Osteocyte (in vitro differentiated cells): Measurements from ENCODE around the gene MRPL38. TPM values are rescaled to one million over a fixed set of nuclear protein-coding genes. Genes with fewer than 3 reads are reported as not detected.
"Not testable (repeated sequence)": the region's sequence is repeated elsewhere in the genome, so short reads cannot be mapped to it uniquely, and the experiment has no call there.

Source experiments
- DNase-seq: peaks from one replicate; pipeline ENCODE4 v3.0.0; 2021; ENCODE audit warnings: mixed read lengths; ENCODE audit not compliant: unreplicated experiment; ENCODE audit errors: extremely low spot score
- H3K27ac Mint-ChIP-seq: one replicate; pipeline ENCODE4 v1.8.0; 2021; ENCODE audit warnings: mild to moderate bottlenecking, mixed read lengths; ENCODE audit not compliant: unreplicated experiment
- H3K27me3 Mint-ChIP-seq: one replicate; pipeline ENCODE4 v1.8.0; 2021; ENCODE audit warnings: mixed read lengths; ENCODE audit not compliant: unreplicated experiment
- H3K36me3 Mint-ChIP-seq: one replicate; pipeline ENCODE4 v1.8.0; 2021; ENCODE audit warnings: mixed read lengths; ENCODE audit not compliant: unreplicated experiment
- H3K4me1 Mint-ChIP-seq: one replicate; pipeline ENCODE4 v1.8.0; 2021; ENCODE audit warnings: mixed read lengths; ENCODE audit not compliant: unreplicated experiment
- H3K4me3 Mint-ChIP-seq: one replicate; pipeline ENCODE4 v1.8.0; 2021; ENCODE audit warnings: mild to moderate bottlenecking, moderate library complexity, mixed read lengths; ENCODE audit not compliant: unreplicated experiment
- H3K9me3 Mint-ChIP-seq: one replicate; pipeline ENCODE4 v1.8.0; 2021; ENCODE audit warnings: mixed read lengths; ENCODE audit not compliant: unreplicated experiment
- total RNA-seq: library from RNA; stranded (reverse); gene quantifications from 2 replicates; pipeline ENCODE4 v1.2.1, GENCODE V29; 2021
- TF ChIP-seq, protein P1 (sequence below): fragments of 200-600 bp; sonication (generic); IDR thresholded peaks from 2 replicates; pipeline ENCODE4 v1.5.0; 2021; ENCODE audit warnings: antibody characterized with exemption, mild to moderate bottlenecking, moderate library complexity

Gene MRPL38
- total RNA-seq, 1 donor from 2014 or later, result 73.6 TPM

- TF ChIP-seq, protein P1, sequence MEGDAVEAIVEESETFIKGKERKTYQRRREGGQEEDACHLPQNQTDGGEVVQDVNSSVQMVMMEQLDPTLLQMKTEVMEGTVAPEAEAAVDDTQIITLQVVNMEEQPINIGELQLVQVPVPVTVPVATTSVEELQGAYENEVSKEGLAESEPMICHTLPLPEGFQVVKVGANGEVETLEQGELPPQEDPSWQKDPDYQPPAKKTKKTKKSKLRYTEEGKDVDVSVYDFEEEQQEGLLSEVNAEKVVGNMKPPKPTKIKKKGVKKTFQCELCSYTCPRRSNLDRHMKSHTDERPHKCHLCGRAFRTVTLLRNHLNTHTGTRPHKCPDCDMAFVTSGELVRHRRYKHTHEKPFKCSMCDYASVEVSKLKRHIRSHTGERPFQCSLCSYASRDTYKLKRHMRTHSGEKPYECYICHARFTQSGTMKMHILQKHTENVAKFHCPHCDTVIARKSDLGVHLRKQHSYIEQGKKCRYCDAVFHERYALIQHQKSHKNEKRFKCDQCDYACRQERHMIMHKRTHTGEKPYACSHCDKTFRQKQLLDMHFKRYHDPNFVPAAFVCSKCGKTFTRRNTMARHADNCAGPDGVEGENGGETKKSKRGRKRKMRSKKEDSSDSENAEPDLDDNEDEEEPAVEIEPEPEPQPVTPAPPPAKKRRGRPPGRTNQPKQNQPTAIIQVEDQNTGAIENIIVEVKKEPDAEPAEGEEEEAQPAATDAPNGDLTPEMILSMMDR, result no peak
- Mint-ChIP-seq H3K4me3 (no peak overlapping the region), H3K4me1 (peaks cover 73% of the 10 kb centered on the region), H3K27ac (peak overlapping the region; percentile 99), H3K36me3 (peaks cover 2% of the 10 kb centered on the region), H3K9me3 (no peaks in the 10 kb centered on the region), H3K27me3 (no peaks in the 10 kb centered on the region)
- DNase-seq, result no peak
Observed at GRCh38 chr17:75874323-75875181, 30.1 kb downstream of the MRPL38 start.

DNA sequence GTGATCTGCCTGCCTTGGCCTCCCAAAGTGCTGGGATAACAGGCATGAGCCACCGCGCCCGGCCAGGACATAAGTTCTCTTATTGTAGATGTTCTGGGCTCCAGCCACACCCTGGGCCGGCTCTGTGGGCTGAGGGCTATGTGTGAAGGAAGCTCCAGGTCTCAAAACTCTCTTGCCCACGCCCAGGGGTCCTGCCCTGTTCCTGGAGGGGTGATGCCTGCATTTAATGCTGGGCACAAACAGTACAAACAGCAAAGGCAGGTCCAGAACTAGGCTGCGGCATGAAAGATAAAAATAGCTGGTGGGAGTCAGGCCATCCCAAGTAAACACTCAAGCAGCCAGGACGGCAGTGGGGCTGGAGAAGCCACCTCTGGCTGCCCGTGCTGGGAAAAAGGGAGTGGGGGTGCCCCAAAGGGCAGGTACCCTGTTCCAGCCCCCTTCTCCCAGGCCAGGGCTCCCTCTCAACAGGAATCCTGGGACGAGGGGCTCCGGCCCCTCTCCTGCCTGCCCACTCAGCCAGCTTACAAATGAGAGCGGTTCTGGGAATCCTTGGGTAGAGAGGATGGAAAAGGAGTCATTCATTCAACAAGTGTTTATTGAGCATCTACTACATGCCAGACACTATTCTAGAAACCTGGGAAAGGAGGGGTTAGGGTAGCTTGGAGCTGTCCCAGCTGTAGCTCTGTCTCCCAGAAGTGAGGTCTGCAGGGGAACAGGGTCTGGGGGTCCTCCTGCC, 30.9 kb downstream of the MRPL38 start:
- H3K27ac Mint-ChIP-seq, result peak overlapping the region; percentile 99
- no peak for DNase-seq
- no peaks in the 10 kb centered on the region for H3K27me3 Mint-ChIP-seq
- H3K4me1 Mint-ChIP-seq, result peaks cover 76% of the 10 kb centered on the region
- no peaks in the 10 kb centered on the region for H3K9me3 Mint-ChIP-seq
- no peak overlapping the region for H3K4me3 Mint-ChIP-seq
- TF ChIP-seq, protein P1, result no peak
- H3K36me3 Mint-ChIP-seq, result peaks cover 2% of the 10 kb centered on the region

DNA sequence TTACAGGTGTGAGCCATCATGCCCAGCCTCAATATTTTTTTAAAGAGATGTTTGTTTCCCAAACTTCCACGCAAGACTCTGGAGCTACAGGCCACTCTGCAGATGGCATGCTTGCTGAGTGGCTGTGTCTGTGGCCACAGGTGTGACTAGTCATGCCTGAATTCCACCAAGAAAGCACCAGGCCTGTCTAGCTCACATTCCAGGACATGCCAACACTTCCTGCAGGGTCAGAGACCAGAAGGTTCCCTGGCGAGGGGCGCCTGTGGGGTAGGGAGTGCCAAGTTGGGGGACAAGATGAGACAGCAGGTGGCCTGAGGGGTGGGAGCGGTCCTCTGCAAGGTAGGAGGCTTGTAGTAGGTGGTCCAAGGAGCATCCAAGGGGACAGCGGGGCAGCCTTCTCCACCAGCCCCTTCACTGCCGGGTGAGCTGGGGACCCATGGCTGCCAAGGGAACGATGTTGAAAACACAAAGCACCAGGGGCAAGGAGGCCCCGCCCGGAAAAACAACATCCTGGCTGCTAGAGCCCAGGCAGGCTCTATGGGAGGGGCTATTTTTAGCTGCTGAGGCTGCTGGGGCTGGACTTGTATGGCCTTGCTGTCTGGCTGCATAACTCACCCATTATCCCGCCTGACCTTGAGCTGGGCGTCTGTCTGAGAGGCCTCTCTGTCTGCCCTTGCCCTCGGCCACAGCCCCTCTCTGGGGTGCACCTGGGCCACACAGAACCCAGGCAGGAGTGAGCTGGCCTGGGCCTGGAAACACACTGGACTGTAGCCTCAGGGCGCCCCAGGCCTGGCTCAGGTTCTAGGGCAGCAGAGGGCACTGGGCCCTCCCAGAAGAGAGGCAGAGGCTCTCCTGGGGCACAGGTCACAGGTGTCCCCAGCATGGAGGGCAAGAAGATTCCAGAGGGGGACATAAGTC, 32.0 kb downstream of the MRPL38 start:
- H3K36me3 Mint-ChIP-seq, result peaks cover 2% of the 10 kb centered on the region
- no peaks in the 10 kb centered on the region for H3K27me3 Mint-ChIP-seq
- peak overlapping the region; percentile 99 for H3K27ac Mint-ChIP-seq
- TF ChIP-seq, protein P1, result no peak
- peak; percentile 94 for DNase-seq
- H3K4me3 Mint-ChIP-seq, result peak overlapping the region; percentile 10
- no peaks in the 10 kb centered on the region for H3K9me3 Mint-ChIP-seq
- peaks cover 74% of the 10 kb centered on the region for H3K4me1 Mint-ChIP-seq

- H3K27me3 Mint-ChIP-seq, H3K36me3 Mint-ChIP-seq, DNase-seq, H3K9me3 Mint-ChIP-seq, H3K4me3 Mint-ChIP-seq: not testable (repeated sequence)
- H3K27ac Mint-ChIP-seq, result peak overlapping the region; percentile 59
- H3K4me1 Mint-ChIP-seq, result peaks cover 56% of the 10 kb centered on the region
Observed at GRCh38 chr17:75870228-75870627, 34.5 kb downstream of the MRPL38 start.

GRCh38 chr17:75869282-75870141, 35.2 kb downstream of the MRPL38 start:
- TF ChIP-seq, protein P1, result no peak
- Mint-ChIP-seq H3K36me3 (peaks cover 2% of the 10 kb centered on the region), H3K4me3 (no peak overlapping the region), H3K27me3 (no peaks in the 10 kb centered on the region), H3K4me1 (peaks cover 58% of the 10 kb centered on the region), H3K27ac (peak overlapping the region; percentile 59), H3K9me3 (no peaks in the 10 kb centered on the region)
- DNase-seq, result no peak

- not testable (repeated sequence) for H3K27me3 Mint-ChIP-seq, H3K36me3 Mint-ChIP-seq, H3K4me3 Mint-ChIP-seq, H3K9me3 Mint-ChIP-seq, DNase-seq
- Mint-ChIP-seq H3K4me1 (peaks cover 58% of the 10 kb centered on the region), H3K27ac (peak overlapping the region; percentile 59)
Observed at GRCh38 chr17:75868730-75869281, 35.9 kb downstream of the MRPL38 start.
